Panc1 (cell line): ENCODE data around the gene TSPAN15. TPM values are rescaled to one million over a fixed set of nuclear protein-coding genes. Genes with fewer than 3 reads are reported as not detected.
"Not testable (repeated sequence)": the region's sequence is repeated elsewhere in the genome, so short reads cannot be mapped to it uniquely, and the experiment has no call there.

Source experiments
- ATAC-seq: fragments of 200-7000 bp; cut with Tn5 transposase; 2 replicates; pipeline ENCODE4 v1.9.1; 2020; ENCODE audit warnings: mild to moderate bottlenecking, moderate library complexity
- BruUV-seq: library from RNA; stranded (reverse); fragments of 400-500 nt; replicated peaks from 2 replicates; lab custom pipeline; 2021; lab: Mats Ljungman, UMichigan
- CTCF ChIA-PET: fragments of 300-600 bp; sonication (Branson Sonifier 250); formaldehyde crosslinking; loops from one replicate; lab custom pipeline; 2022; ENCODE audit warnings: antibody characterized with exemption; lab: Charles Lee
- POLR2A ChIA-PET: fragments of 300-600 bp; sonication (Branson Sonifier 250); formaldehyde crosslinking; loops from one replicate; lab custom pipeline; 2022; ENCODE audit warnings: antibody characterized with exemption; lab: Charles Lee
- DNase-seq: peaks from one replicate; pipeline ENCODE4 v3.0.0-alpha.2; 2010; ENCODE audit warnings: low read depth, low spot score
- H3K27ac ChIP-seq: 2 replicates; pipeline ENCODE4 v1.5.1; 2011; ENCODE audit warnings: mild to moderate bottlenecking, low read length, inconsistent platforms
- H3K27me3 ChIP-seq: fragments of 200-500 bp; sonication (Bioruptor generic); 2 replicates; pipeline ENCODE4 v1.6.0; 2014; ENCODE audit warnings: low read length, inconsistent platforms; ENCODE audit not compliant: control insufficient read depth, insufficient read depth
- H3K36me3 ChIP-seq: fragments of 200-500 bp; sonication (Bioruptor generic); 2 replicates; pipeline ENCODE4 v1.5.1; 2014; ENCODE audit warnings: inconsistent platforms, mild to moderate bottlenecking, low read length, moderate library complexity; ENCODE audit not compliant: control insufficient read depth, insufficient read depth
- H3K4me1 ChIP-seq: 2 replicates; pipeline ENCODE4 v1.5.1; 2011; ENCODE audit warnings: inconsistent platforms, mild to moderate bottlenecking, low read length, moderate library complexity; ENCODE audit not compliant: control insufficient read depth, insufficient read depth
- H3K4me3 ChIP-seq, 2 experiments: 2 replicates each; pipeline ENCODE4 v1.5.1; 2011 to 2012; ENCODE audit warnings: low read depth in 2 of 2, low read length in 2 of 2, mild to moderate bottlenecking in 2 of 2, inconsistent platforms in 1 of 2, moderate library complexity in 1 of 2
- H3K9me3 ChIP-seq: fragments of 200-500 bp; sonication (Bioruptor generic); 2 replicates; pipeline ENCODE4 v1.5.1; 2014; ENCODE audit warnings: low read depth, mild to moderate bottlenecking, inconsistent platforms, low read length, moderate library complexity; ENCODE audit not compliant: control insufficient read depth, insufficient read depth
- CTCF ChIP-seq: fragments of 450-650 bp; IDR thresholded peaks from 2 replicates; pipeline ENCODE4 v1.5.1; 2017; ENCODE audit warnings: mild to moderate bottlenecking
- POLR2AphosphoS5 ChIP-seq: IDR thresholded peaks from 2 replicates; pipeline ENCODE4 v1.6.1; 2012; ENCODE audit warnings: mild to moderate bottlenecking, low read depth, low read length, moderate library complexity
- REST ChIP-seq, 2 experiments: IDR thresholded peaks; 2 replicates each; pipeline ENCODE4 v1.6.1; 2011 to 2012; ENCODE audit warnings: low read depth in 2 of 2, control low read depth in 1 of 2, low read length in 1 of 2, mild to moderate bottlenecking in 1 of 2, moderate library complexity in 1 of 2; ENCODE audit not compliant: insufficient read depth in 1 of 2
- SIN3A ChIP-seq: IDR thresholded peaks from 2 replicates; pipeline ENCODE4 v1.6.1; 2012; ENCODE audit warnings: low read depth, mild to moderate bottlenecking, low read length, moderate library complexity, borderline replicate concordance; ENCODE audit not compliant: insufficient read depth
- TCF7L2 ChIP-seq: IDR thresholded peaks from 2 replicates; pipeline ENCODE4 v1.6.1; 2011; ENCODE audit warnings: mild to moderate bottlenecking, low read depth, low read length, inconsistent platforms
- in situ Hi-C: cut with HindIII; loops from 2 replicates; pipeline ENCODE4 v1.10.0; 2016; ENCODE audit warnings: low sequenced_read_pairs, low pct_unique_long_range_greater_than_20kb
- intact Hi-C: fragments of 100-400 bp; cut with micrococcal nuclease; formaldehyde crosslinking; loops from one replicate; pipeline ENCODE4 v1.10.0; 2022; ENCODE audit not compliant: unreplicated experiment
- total RNA-seq: library from RNA; stranded (reverse); gene quantifications from one replicate; pipeline ENCODE4 v1.2.1, GENCODE V29; 2021; ENCODE audit not compliant: unreplicated experiment

Gene TSPAN15
- total RNA-seq, 1 experiment from 2014 or later: 199 TPM

GRCh38 chr10:69484736-69485135 lies 33.5 kb downstream of the TSPAN15 start:
- no peak for ATAC-seq
- CTCF ChIA-PET: interaction anchor here (1.9 kb wide), 1 partner anchor 14 kb away, joined by 4 read pairs; no protein-coding TSS in a partner anchor
- H3K4me3 ChIP-seq: no peak overlapping the region
- BruUV-seq: no TSS peak
- H3K9me3 ChIP-seq: no peaks in the 10 kb centered on the region
- TF ChIP-seq SIN3A (no peak), POLR2AphosphoS5 (no peak), CTCF (no peak), TCF7L2 (no peak), REST (IDR thresholded peaks at IDR 0.05; ENCODE audit: insufficient read depth in 1 of 2, low read depth in 2 of 2, low read length in 1 of 2) (no peak)
- H3K27me3 ChIP-seq: no peaks in the 10 kb centered on the region
- no peak for DNase-seq
- POLR2A ChIA-PET: no interaction called here
- H3K27ac ChIP-seq: no peak overlapping the region
- H3K36me3 ChIP-seq: peaks cover 6% of the 10 kb centered on the region; the same call in 1 of the 2 replicates
- in situ Hi-C loops: no loop called here
- H3K4me1 ChIP-seq: peaks cover 29% of the 10 kb centered on the region
- intact Hi-C loops: no loop called here

- TF ChIP-seq TCF7L2 (no peak), SIN3A (no peak), REST (IDR thresholded peaks at IDR 0.05; ENCODE audit: insufficient read depth in 1 of 2, low read depth in 2 of 2, low read length in 1 of 2) (no peak), POLR2AphosphoS5 (no peak), CTCF (no peak)
- intact Hi-C loops (no loop called here), in situ Hi-C loops (no loop called here)
- Histone ChIP-seq H3K4me1 (peaks cover 11% of the 10 kb centered on the region), H3K4me3 (no peak overlapping the region), H3K27ac (no peak overlapping the region; the same call in 1 of the 2 replicates), H3K27me3 (no peaks in the 10 kb centered on the region), H3K36me3 (peaks cover 6% of the 10 kb centered on the region; the same call in 1 of the 2 replicates), H3K9me3 (no peaks in the 10 kb centered on the region)
- no peak for DNase-seq
- ChIA-PET POLR2A (no interaction called here), CTCF (interaction anchor here (0.8 kb wide), 1 partner anchor 36 kb away, joined by 4 read pairs; the partner anchor contains the start of gene TSPAN15)
- no TSS peak for BruUV-seq
- ATAC-seq: no peak
These were observed 35.9 kb downstream of the TSPAN15 start for GRCh38 chr10:69486922-69487730.

GRCh38 chr10:69488149-69488844 lies 37.0 kb downstream of the TSPAN15 start:
- POLR2A ChIA-PET, H3K27me3 ChIP-seq, DNase-seq, H3K9me3 ChIP-seq, BruUV-seq, ATAC-seq, intact Hi-C loops, H3K4me1 ChIP-seq, CTCF ChIA-PET, H3K4me3 ChIP-seq, H3K36me3 ChIP-seq, H3K27ac ChIP-seq, in situ Hi-C loops: not testable (repeated sequence)
